ENCODE measurements around the gene EPHA4. TPM values are rescaled to one million over a fixed set of nuclear protein-coding genes. Genes with fewer than 3 reads are reported as not detected.

The EPHA4 gene
- total and polyA plus RNA-seq, 2 experiments from 2014 or later: 24.4 to 42.2 TPM

DNA sequence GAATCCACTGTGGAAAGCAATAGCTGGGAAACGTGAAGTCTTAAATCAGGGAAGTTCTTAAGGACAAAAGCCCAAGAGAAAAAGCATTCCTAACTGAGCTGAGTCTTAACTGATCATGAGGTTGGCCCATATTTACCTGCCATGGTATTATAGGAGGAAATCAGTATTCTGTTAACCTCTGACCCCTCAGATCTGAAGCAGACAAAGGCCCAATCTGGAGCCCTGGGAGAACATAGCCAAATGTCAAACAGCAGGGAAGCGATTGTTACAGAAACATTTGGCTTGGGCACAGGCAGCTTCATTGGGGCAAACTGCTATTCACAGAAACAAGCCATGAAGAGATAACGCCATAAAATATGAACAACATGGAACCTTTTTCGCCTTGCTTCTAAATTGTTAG, 18.8 kb downstream of the EPHA4 start:
- H3K4me3 ChIP-seq: no peak overlapping the region
- H3K9me3 ChIP-seq (ENCODE audit: low read depth): no peaks in the 10 kb centered on the region
- no peak overlapping the region for H3K9ac ChIP-seq
- peaks cover 91% of the 10 kb centered on the region for H3K79me2 ChIP-seq (ENCODE audit: insufficient read depth)
- H3K36me3 ChIP-seq (ENCODE audit: low read depth): peaks cover 5% of the 10 kb centered on the region; the same call in 1 of the 2 replicates
- no peak overlapping the region for H3K27ac ChIP-seq
- H3F3A ChIP-seq (ENCODE audit: insufficient read depth): peaks cover 11% of the 10 kb centered on the region; the same call in 1 of the 2 replicates
- in situ Hi-C loops (cut with MboI): loop anchor here (25.0 kb wide), 2 partner anchors 1466 to 1816 kb away; no protein-coding TSS in a partner anchor
- H3K9me2 ChIP-seq (ENCODE audit: insufficient read depth): no peaks in the 10 kb centered on the region
- peaks cover 22% of the 10 kb centered on the region for H3K4me1 ChIP-seq (ENCODE audit: insufficient read depth)
- H3K4me2 ChIP-seq (ENCODE audit: unreplicated experiment): no peak overlapping the region
- DNase-seq: no peak
- 96 to 99% methylated on average over 4 of the region's 4 CpGs for WGBS, 2 experiments (ENCODE audit: low coverage in 1 of 2, low lambda C conversion rate in 2 of 2, missing lambda C conversion rate in 2 of 2)
- 0 out of 2 replicates have a peak, but pooled peaks cover 9% of the 10 kb centered on the region for H4K20me1 ChIP-seq (ENCODE audit: insufficient read depth)
- no peaks in the 10 kb centered on the region for H3K27me3 ChIP-seq (replicated peaks; ENCODE audit: insufficient read depth)
- no peak overlapping the region for H2AFZ ChIP-seq
- TF ChIP-seq EZH2 (IDR thresholded peaks at IDR 0.05; ENCODE audit: insufficient read depth, poor library complexity, severe bottlenecking): no peak

DNA sequence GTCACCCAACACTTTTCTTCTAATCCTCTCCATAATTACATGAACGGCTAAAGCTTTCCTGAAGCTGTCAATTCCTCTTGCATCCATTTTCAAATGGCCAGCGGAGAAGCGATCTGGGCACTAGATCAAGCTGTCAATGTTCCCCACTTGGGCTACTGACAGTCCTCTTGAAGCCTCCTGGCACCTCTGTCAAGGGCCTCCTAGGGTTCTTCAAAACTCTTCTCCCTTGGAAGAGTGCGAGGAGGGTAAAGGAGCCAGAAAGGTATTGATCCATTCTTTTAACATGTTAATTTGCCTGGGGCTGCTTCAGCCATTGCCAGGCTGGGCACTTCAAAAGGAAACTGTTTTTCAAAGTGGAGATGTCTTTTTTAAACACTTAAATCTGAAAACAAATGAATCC, 19.8 kb downstream of the EPHA4 start:
- peaks cover 91% of the 10 kb centered on the region for H3K79me2 ChIP-seq (ENCODE audit: insufficient read depth)
- H3K36me3 ChIP-seq (ENCODE audit: low read depth): peaks cover 4% of the 10 kb centered on the region; the same call in 1 of the 2 replicates
- no peak for DNase-seq
- 0 out of 2 replicates have a peak, but pooled peaks cover 1% of the 10 kb centered on the region for H4K20me1 ChIP-seq (ENCODE audit: insufficient read depth)
- in situ Hi-C loops (cut with MboI): loop anchor here (25.0 kb wide), 2 partner anchors 1465 to 1815 kb away; no protein-coding TSS in a partner anchor
- H2AFZ ChIP-seq: no peak overlapping the region
- H3K27ac ChIP-seq: no peak overlapping the region
- H3K4me3 ChIP-seq: no peak overlapping the region
- no peaks in the 10 kb centered on the region for H3K9me2 ChIP-seq (ENCODE audit: insufficient read depth)
- H3K27me3 ChIP-seq (replicated peaks; ENCODE audit: insufficient read depth): no peaks in the 10 kb centered on the region
- no peak overlapping the region for H3K4me2 ChIP-seq (ENCODE audit: unreplicated experiment)
- no peak for TF ChIP-seq EZH2 (IDR thresholded peaks at IDR 0.05; ENCODE audit: insufficient read depth, poor library complexity, severe bottlenecking)
- TF ChIP-seq EZH2phosphoT487 (IDR thresholded peaks at IDR 0.05; ENCODE audit: insufficient read depth, low read depth): no peak
- no peak overlapping the region for H3K9ac ChIP-seq
- no peaks in the 10 kb centered on the region for H3K9me3 ChIP-seq (ENCODE audit: low read depth)
- peaks cover 22% of the 10 kb centered on the region for H3K4me1 ChIP-seq (ENCODE audit: insufficient read depth)
- peaks cover 11% of the 10 kb centered on the region; the same call in 1 of the 2 replicates for H3F3A ChIP-seq (ENCODE audit: insufficient read depth)
- WGBS, 2 experiments (ENCODE audit: low coverage in 1 of 2, low lambda C conversion rate in 2 of 2, missing lambda C conversion rate in 2 of 2): 96 to 99% methylated on average over 4 of the region's 4 CpGs

GRCh38 chr2:221551864-221552263, 20.2 kb downstream of the EPHA4 start:
- WGBS, 2 experiments (ENCODE audit: low coverage in 1 of 2, low lambda C conversion rate in 2 of 2, missing lambda C conversion rate in 2 of 2): 90 to 100% methylated on average over 1 of the region's 1 CpG
- no peak overlapping the region for H3K9ac ChIP-seq

DNA sequence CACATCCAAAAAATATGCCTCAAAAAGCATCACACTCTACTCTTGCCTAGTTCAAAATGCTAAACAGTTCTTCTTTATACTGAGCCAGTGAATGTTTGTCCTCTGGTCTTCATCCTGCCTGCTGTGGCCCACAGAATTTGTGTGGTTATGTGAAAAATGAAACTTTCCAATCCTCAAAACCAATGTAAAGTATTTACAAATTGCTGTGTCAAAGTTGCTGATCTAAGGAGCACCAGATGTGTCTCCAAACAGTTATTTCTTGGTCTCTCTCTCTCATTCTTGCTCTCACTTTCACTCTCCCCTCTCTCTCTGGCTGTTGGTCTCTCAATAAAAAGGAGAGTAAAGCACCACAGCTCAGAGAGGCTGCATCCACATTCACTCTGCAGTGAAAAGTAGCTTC, 23.0 kb downstream of the EPHA4 start:
- Histone ChIP-seq H3K36me3 (ENCODE audit: low read depth) (0 out of 2 replicates have a peak, but pooled peaks cover 1% of the 10 kb centered on the region), H3K9me3 (ENCODE audit: low read depth) (no peaks in the 10 kb centered on the region), H3K79me2 (ENCODE audit: insufficient read depth) (peaks cover 95% of the 10 kb centered on the region), H3K9me2 (ENCODE audit: insufficient read depth) (no peaks in the 10 kb centered on the region), H3K4me2 (ENCODE audit: unreplicated experiment) (no peak overlapping the region), H3F3A (ENCODE audit: insufficient read depth) (peaks cover 7% of the 10 kb centered on the region; the same call in 1 of the 2 replicates), H3K4me1 (ENCODE audit: insufficient read depth) (peaks cover 5% of the 10 kb centered on the region), H4K20me1 (ENCODE audit: insufficient read depth) (no peaks in the 10 kb centered on the region), H2AFZ (no peak overlapping the region), H3K27ac (no peak overlapping the region), H3K27me3 (replicated peaks; ENCODE audit: insufficient read depth) (no peaks in the 10 kb centered on the region), H3K9ac (no peak overlapping the region), H3K4me3 (no peak overlapping the region)
- DNase-seq: no peak
- TF ChIP-seq EZH2phosphoT487 (IDR thresholded peaks at IDR 0.05; ENCODE audit: insufficient read depth, low read depth) (no peak), EZH2 (IDR thresholded peaks at IDR 0.05; ENCODE audit: insufficient read depth, poor library complexity, severe bottlenecking) (no peak)
- in situ Hi-C loops (cut with MboI): no loop called here

More at GRCh38 chr2:221551864-221552263, 20.2 kb downstream of the EPHA4 start:
- Histone ChIP-seq H3K9me3 (ENCODE audit: low read depth) (no peaks in the 10 kb centered on the region), H3K27me3 (replicated peaks; ENCODE audit: insufficient read depth) (no peaks in the 10 kb centered on the region), H4K20me1 (ENCODE audit: insufficient read depth) (no peaks in the 10 kb centered on the region), H3K4me3 (no peak overlapping the region), H2AFZ (no peak overlapping the region), H3K9me2 (ENCODE audit: insufficient read depth) (no peaks in the 10 kb centered on the region), H3K4me1 (ENCODE audit: insufficient read depth) (peaks cover 22% of the 10 kb centered on the region), H3K27ac (no peak overlapping the region), H3K36me3 (ENCODE audit: low read depth) (0 out of 2 replicates have a peak, but pooled peaks cover 4% of the 10 kb centered on the region), H3K79me2 (ENCODE audit: insufficient read depth) (peaks cover 91% of the 10 kb centered on the region), H3F3A (ENCODE audit: insufficient read depth) (peaks cover 11% of the 10 kb centered on the region; the same call in 1 of the 2 replicates), H3K4me2 (ENCODE audit: unreplicated experiment) (no peak overlapping the region)
- DNase-seq: no peak
- in situ Hi-C loops (cut with MboI): loop anchor here (25.0 kb wide), 2 partner anchors 1465 to 1815 kb away; no protein-coding TSS in a partner anchor
- TF ChIP-seq EZH2phosphoT487 (IDR thresholded peaks at IDR 0.05; ENCODE audit: insufficient read depth, low read depth) (no peak), EZH2 (IDR thresholded peaks at IDR 0.05; ENCODE audit: insufficient read depth, poor library complexity, severe bottlenecking) (no peak)

All from GM23248 (cell line).